GM18519 (cell line): ENCODE results near the gene ADAM12.

Experiments
- ATAC-seq: cut with Tn5 transposase; IDR thresholded peaks from one replicate; pipeline ENCODE4 v1.9.1; 2021; ENCODE audit warnings: mild to moderate bottlenecking, moderate library complexity; ENCODE audit not compliant: unreplicated experiment, low FRiP score

The ADAM12 gene

GRCh38 chr10:126158133-126158892, 230.0 kb downstream of the ADAM12 start:
- ATAC-seq: no peak

GRCh38 chr10:126157189-126157588, 231.1 kb downstream of the ADAM12 start:
- no peak for ATAC-seq

GRCh38 chr10:126156503-126156902, 231.8 kb downstream of the ADAM12 start:
- ATAC-seq: no peak

- ATAC-seq: no peak
Measured at GRCh38 chr10:126156012-126156411, 232.3 kb downstream of the ADAM12 start.

- ATAC-seq: no peak
Measured at GRCh38 chr10:126155528-126155927, 232.7 kb downstream of the ADAM12 start.

GRCh38 chr10:126153711-126154628, 234.3 kb downstream of the ADAM12 start:
- no peak for ATAC-seq

- ATAC-seq: no peak
Measured at GRCh38 chr10:126147866-126148587, 240.2 kb downstream of the ADAM12 start.

- no peak for ATAC-seq
Measured at GRCh38 chr10:126146771-126147170, 241.5 kb downstream of the ADAM12 start.

GRCh38 chr10:126143117-126143516, 245.2 kb downstream of the ADAM12 start:
- ATAC-seq: no peak

GRCh38 chr10:126140746-126141273, 247.5 kb downstream of the ADAM12 start:
- no peak for ATAC-seq

- ATAC-seq: no peak
Measured at GRCh38 chr10:126137562-126138221, 250.6 kb downstream of the ADAM12 start.

- ATAC-seq: no peak
Measured at GRCh38 chr10:126135941-126136595, 252.2 kb downstream of the ADAM12 start.

- no peak for ATAC-seq
Measured at GRCh38 chr10:126135177-126135576, 253.1 kb downstream of the ADAM12 start.

- no peak for ATAC-seq
Measured at GRCh38 chr10:126133906-126134656, 254.2 kb downstream of the ADAM12 start.

- no peak for ATAC-seq
Measured at GRCh38 chr10:126133082-126133620, 255.1 kb downstream of the ADAM12 start.

- no peak for ATAC-seq
Measured at GRCh38 chr10:126131341-126131740, 256.9 kb downstream of the ADAM12 start.

GRCh38 chr10:126130271-126130710, 258.0 kb downstream of the ADAM12 start:
- ATAC-seq: no peak

- no peak for ATAC-seq
Measured at GRCh38 chr10:126129026-126129425, 259.3 kb downstream of the ADAM12 start.

- ATAC-seq: no peak
Measured at GRCh38 chr10:126128581-126128980, 259.7 kb downstream of the ADAM12 start.
